HS-27A (cell line): ENCODE results near the gene HNRNPDL.
"Not testable (repeated sequence)": the region's sequence is repeated elsewhere in the genome, so short reads cannot be mapped to it uniquely, and the experiment has no call there.

Experiments used
- DNase-seq: peaks from one replicate; pipeline ENCODE4 v3.0.0-alpha.2; 2012; ENCODE audit warnings: low read depth, missing footprints

The HNRNPDL gene

DNA sequence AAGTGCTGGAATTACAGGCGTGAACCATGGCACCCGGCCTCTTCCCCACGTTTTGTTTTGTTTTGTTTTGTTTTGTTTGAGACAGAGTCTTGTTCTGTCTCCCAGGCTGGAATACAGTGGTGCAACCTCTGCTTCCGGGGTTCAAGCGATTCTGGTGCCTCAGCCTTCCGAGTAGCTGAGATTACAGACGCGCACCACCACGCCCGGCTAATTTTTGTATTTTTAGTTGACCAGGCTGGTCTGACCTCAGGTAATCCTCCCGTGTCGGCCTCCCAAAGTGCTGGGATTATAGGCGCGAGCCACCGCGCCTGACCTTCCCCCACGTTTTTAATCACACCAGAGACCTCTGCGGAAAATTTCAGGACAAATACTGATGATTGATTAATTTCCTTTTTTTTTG, 2.3 kb upstream of the HNRNPDL start:
- no peak for DNase-seq

DNA sequence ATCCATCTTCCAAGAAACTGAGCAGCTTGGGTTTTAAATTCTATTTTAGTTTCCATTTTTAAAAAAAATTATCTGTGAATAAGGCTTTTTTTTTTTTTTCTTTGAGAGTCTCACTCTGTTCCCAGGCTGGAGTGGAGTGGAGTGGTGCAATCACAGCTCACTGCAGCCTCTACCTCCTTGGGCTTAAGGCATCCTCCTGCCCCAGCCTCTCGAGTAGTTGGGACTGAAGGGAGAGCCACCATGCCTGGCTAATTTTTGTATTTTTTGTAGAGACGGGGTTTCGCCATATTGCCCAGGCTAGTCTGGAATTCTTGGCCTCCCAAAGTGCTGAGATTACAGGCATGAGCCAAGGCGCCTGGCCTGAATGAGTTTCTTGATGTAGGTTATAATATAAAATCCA, 1.6 kb upstream of the HNRNPDL start:
- no peak for DNase-seq

DNA sequence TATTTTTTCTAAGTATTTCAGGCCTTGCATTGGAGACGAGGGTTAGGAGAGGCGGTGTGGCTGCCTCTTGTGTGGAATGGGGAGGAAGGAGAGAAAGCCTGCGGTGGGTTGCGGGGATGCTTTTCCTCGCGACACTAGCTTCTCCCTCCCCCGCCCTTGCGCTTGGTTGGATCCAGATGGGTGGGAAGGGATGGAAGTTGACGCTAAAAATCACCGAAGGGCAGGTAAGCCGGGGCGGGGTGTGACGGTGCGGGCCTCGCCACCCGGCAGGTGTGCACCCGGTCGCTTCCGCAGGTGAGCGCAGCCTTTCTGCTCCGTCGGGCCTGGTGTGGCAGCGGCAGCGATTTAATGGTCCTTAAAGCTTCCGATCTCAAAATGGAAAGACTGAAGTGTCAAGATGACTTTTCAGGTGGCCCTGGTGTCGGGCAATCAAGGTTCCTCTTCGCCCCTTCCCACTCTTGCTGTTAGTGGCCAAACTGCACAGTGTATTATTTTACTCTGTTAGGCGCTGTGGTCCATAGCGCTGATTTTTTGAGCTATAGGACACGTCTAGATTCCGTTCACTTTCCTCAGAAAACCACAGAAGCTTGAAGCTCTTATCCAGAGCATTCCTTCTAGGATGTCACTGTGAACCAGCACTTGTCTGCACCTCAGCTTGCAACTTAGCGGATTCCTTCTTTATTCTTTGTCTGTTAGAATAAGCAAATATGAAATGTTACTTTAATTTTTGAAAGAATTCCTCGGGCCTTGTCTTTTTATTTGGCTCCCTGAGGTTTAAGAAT, 893 bp upstream of the HNRNPDL start:
- no peak for DNase-seq

DNA sequence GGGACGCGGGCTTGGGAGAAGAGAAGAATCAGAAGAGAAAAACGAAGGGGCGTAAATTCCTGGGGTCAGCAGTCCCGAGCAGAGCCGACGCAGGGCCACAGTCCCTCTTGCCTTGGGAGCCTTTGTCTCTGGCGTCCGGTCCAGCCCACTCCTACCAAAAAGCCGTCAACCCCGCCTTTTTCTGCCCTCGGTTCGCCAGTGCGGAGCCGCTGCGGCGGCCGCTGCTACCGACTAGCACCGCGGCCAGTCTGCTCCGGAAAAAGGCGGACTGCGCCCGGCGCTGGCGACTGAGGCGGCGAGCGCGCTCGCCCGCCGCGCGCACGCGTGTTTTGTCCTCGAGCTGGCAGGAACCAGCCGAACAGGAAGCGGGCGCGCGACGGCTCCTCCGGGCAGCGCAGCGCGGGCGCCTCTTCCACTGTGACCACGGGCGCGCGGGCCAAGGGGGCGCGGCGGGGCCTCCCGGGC, 502 bp downstream of the HNRNPDL start:
- DNase-seq: no peak

DNA sequence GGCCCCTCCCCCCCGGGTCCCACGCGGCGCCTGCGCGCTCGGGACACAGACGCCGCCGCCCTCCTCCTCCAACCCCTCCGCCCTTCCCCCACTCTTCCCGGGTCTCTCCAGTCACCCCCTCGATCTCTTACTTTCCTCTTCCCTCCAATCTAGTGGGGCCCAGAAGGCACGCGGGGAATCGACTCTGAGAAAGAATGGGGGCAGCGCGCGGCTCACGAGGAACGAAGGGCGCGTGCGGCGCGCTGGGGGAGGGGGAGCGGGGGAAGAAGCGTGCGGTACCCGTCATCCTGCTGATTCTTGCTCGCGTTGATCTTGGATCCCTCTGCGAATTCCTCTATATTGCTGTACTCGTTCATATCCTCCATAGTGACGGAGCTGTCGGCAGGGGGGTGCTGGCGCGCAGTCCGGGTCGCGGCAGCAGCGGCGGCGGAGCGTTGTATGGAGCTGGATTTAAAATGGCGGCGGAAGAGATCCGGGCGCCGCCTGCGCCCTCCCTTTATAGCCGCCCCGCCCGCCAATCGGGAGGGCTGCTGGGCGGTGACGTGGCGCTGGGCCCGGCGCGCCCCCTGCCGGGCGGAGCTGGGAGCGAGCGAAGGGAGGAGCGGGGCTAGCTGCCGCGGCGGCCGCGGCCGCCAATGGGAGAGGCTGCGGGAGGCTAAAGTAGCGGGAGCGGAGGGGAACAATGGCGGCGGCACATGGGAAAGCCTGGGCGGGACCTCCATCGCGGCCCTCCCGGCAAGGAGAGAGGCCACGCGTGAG, 1.1 kb downstream of the HNRNPDL start:
- peak; percentile 66 for DNase-seq

DNA sequence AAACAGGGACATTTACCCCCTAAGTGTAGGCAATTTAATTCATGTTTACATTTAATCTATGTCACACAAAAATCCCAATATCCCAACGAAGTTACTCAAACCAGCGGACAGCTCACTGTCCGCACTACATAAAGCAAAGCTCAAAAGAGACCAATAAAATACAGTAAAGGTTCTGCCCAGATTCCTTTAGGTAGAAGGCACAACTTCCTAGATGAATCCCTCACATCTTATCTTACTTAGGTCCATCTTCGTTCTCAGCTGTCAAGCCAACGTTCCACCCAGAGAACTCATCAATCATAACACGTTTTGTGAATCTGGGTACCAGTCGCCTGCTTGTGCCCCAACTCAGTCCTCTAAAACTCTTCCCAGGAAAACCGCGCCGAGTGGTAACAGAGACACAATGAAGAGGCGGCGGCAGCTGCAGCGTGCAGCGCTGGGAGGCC, 1.7 kb downstream of the HNRNPDL start:
- no peak for DNase-seq

DNA sequence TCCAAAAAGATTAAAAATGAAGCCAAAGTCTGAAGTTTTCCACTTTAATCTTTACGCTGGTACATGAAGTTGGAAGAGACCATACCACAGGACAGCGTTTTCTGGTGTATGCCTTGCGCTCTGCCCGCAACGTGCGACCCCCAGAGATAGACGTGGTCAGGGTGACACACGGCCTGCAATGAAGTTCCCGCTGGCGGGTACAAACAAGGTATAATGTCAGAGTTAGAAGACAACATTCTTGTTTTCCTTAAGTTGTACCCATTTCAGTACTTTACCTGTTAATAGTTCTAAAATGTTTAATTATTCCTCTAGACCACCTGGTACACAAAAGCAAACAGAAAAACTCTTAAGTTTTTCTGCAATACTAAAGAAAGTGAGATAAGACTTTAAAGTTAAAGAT, 4.8 kb downstream of the HNRNPDL start:
- DNase-seq: no peak

DNA sequence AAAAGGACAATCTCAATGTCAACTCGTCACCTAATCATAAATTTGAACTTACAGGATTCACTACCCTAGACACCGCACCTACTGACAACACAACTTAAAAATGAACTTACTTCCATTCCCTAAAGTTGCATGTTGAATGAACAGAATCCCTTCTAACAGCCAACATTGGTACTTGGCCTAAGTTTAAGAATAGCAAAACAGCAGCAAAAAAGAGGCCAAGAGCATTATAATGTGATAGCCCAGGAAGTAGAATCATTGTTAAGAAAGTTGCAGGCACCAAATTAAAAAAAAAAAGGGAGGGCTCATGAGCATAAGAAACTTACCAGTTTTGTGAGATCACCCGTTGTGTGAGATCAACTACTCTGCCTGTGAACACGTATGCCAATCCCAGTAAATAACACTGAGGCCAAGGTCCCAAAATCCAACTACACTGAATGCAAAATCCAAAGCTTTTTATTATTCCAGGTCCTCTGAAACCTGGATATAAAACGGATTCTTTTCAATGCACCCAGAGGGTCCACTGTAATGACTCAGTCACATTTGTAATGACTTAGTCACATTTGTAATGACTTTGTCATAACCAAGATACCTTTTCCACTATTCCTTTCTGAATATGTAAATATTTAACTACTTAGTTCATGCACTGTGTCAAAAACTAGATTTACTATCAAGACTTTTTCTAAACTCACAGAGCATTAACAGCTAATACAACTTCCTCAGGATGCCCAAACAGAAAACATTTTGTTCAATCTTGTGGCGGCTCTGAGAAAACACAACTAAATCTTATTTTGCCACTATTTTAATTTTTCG, 6.8 kb downstream of the HNRNPDL start:
- DNase-seq: peak; percentile 43

DNA sequence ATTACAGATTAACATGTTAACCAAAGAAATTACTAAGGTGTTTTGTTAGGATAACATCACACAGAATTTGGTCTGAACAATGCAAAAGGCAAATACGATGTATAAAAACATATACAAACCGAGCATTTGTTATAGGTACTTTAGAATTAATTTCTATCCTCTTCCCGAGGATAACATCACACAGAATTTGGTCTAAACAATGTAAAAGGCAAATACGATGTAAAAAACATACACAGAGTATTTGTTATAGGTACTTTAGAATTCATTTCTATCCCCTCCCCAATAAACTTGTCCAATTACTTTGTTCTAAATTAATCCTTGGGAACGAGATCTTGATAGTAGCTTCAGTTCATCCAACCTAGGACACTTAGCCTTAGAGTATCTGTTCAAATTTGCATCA, 7.6 kb downstream of the HNRNPDL start:
- DNase-seq: no peak

DNA sequence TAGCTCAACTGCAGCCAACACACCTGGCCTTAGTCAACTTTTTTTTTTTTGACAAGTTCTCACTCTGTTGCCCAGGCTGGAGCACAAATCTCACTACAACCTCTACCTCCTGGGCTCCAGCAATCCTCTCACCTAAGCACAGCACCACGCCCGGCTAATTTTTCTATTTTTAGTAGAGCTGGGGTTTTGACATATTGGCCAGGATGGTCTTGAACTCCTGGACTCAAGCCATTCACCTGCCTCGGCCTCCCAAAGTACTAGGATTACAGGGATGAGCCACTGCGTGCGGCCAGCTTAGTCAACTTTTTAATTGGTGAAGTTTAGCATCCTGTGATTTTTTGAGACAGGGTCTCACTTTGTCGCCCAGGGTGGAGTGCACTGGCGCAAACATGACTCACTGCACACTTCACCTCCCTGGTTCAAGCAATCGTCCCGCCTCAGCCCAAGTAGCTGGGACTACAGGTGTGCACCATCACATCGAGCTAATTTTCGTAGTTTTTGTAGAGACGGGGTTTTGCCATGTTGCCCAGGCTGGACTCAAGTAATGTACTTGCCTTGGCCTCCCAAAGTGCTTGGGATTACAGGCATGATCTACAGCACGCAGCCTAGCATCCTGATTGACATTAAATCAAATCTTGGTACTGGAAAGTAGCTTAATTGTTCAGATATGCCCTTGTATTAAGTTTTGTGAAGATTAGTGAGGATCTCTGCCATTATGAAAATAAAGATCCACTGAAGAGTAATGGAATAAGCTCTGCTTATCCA, 8.3 kb downstream of the HNRNPDL start:
- no peak for DNase-seq

DNA sequence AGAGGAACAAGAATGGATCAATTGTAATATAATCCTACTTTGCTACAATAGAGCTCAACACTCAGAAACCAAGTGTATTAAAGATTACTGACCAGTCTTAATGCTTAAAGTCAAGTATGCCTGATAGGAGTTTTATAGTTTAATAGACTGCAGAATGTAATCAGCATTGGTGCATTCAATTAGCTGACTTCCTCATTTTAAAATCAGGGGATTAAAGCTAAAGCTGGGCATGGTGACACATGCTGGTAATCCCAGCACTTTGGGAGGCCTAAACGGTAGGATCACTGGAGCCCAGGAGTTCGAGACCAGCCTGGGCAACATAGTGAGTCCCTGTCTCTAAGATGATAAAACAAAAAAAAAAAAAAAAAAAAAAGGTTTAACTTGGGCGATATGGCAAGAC, 10.8 kb downstream of the HNRNPDL start:
- no peak for DNase-seq

DNA sequence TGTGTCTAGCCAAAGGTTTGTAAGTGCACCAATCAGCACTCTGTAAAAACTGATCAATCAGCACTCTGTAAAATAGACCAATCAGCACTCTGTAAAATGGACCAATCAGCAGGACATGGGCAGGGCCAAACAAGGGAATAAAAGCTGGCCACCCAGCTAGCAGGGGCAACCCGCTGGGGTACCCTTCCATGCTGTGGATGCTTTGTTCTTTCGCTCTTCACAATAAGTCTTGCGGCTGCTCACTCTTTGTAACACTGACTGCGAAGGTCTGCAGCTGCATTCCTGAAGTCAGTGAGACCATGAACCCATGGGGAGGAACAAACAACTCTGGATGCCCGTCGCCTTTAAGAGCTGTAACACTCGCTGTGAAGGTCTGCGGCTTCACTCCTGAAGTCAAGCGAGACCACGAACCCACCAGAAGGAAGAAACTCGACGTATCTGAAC, 14.3 kb downstream of the HNRNPDL start:
- DNase-seq: no peak

DNA sequence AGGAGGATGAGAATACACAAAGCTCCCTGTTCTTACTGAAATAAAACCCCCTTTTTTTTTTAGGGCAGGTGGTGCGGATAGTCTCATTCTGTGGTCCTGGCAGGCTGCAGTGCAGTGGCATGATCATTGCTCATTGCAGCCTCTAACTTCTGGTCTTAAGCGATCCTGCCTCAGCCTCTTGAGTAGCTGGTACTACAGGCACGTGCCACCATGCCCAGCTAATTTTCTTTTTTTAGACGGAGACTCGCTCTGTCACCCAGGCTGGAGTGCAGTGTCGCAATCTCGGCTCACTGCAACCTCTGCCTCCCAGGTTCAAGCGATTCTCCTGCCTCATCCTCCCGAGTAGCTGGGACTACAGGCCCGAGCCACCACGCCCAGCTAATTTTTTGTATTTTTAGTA, 15.2 kb downstream of the HNRNPDL start:
- not testable (repeated sequence) for DNase-seq

DNA sequence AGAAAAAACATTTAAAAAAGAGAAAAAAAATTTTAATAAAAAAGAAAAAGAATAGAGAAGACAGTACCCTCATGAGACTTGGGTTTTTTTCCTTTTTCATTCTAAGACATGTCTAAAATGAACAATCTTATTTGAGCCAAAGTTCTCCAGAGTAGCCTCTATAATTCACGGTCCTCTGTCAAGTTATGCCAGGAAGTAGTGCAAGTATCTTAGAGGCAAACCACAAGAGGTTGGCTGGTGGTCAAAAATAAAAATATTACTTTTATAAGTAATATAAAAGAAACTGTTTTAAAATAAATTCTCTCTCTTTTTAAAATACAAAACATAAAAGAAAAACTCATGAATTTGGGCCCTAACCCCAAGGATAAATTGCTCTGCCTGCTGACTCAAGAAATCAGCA, 26.5 kb downstream of the HNRNPDL start:
- no peak for DNase-seq

DNA sequence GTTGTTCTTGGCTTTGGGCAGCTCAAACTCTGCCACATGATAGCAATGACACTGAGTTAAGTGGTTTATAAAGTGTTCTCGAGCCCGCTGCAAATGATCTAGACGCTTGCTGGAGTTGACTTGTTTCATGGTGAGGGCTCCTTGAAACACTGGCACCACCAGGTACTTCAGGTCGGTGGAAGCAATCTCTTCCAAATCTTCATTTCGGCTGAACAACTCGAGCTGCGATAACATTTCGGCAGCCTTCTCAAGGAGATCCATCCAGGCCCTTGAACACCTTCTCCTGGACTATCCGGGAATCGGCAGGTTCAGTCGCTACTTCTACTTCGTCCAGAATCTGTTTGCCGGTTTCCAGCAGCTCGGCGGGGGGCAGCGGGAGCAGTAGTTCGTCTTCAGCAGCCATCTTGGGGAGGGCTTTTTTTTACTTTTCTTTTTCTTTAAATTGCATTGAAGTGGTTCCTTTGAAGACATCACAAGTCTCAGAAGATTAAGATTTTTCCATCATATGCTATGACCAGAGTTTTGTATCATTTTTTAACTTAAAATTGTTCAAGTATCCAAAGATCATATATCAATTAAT, 28.0 kb downstream of the HNRNPDL start:
- DNase-seq: no peak

DNA sequence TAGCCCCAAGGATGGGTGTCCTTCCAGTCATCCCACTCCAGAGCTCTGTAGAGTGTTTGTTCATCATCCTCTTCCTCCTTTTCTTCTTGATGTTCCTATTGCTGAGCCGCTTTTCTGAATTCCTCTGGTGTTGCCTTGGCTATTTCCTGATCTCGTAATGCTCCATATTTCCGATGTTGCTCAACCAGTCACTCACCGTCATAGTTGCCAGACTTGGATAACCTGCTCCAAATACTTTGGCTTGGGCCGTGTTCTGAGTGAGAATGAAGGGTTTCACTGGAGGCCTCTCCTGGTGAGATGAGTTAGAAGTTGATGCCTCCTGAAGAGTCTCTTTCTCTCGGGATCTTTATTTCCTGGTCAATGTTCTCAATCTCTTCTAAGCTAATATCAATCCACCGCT, 28.7 kb downstream of the HNRNPDL start:
- DNase-seq: no peak

DNA sequence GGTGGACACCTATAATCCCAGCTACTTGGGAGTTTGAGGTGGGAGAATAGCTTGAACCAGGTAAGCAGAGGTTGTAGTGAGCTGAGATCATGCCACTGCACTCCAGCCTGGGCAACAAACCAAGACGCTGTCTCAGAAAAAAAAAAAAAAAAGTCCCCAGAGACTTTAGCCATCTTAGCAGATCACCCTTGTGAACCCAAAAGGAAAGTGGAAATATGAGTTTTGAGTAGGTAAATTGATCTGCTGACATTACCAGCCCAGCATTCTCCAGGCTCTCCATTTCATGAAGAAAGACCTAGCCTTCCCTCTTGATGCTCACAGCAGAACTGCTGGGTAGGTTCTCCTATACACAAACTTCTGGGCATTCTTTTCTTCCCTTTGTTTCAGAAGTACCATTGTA, 32.0 kb downstream of the HNRNPDL start:
- DNase-seq: no peak

DNA sequence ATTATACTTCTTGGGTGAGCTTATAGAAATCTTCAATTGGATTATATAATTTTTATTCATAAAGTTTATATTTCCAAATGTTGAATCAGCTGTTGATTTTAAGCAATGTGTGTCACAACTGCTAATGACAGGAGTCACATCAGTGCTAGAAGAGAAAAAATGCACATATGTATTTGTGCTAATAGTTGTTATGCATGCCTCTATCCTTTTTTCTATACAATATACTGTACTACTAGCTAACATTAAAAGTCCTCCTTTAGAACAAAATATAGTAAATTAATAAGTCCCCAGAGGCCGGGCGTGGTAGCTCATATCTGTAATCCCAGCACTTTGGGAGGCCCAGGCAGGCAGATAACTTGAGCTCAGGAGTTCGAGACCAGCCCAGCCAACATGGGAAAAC, 32.7 kb downstream of the HNRNPDL start:
- no peak for DNase-seq

DNA sequence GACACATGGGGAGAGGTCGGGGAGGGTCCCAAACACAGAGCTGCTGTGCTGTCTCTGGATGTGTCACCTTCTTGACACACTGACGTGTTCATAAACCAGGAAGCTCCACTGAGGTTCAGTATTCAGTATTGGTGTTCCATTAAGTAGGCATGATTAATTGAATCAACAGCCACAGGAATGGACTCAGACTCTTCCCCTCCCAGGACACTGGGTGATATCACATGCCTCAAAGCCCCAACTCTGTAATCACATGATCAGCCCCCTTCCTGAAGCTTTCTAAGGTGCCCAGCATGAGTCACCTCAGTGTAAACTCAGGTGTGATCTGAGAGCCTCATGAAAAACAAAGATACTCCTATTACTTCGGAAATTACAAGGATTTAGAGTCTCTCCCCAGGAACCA, 35.4 kb downstream of the HNRNPDL start:
- no peak for DNase-seq

DNA sequence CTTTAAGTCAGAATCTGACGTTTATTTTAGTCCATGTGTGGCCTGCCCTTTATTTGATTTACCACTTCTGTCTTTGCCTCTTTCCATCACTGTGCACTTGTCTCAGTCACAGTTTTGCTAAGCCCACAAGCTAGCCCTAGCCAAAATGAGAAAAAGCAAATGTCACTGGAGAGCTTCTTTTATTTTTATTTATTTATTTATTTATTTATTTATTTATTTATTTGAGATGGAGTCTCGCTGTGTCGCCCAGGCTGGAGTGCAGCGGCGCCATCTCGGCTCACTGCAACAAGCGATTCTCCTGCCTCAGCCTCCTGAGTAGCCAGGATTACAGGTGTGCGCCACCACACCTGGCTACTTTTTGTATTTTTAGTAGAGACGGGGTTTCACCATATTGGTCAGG, 40.2 kb downstream of the HNRNPDL start:
- DNase-seq: not testable (repeated sequence)

DNA sequence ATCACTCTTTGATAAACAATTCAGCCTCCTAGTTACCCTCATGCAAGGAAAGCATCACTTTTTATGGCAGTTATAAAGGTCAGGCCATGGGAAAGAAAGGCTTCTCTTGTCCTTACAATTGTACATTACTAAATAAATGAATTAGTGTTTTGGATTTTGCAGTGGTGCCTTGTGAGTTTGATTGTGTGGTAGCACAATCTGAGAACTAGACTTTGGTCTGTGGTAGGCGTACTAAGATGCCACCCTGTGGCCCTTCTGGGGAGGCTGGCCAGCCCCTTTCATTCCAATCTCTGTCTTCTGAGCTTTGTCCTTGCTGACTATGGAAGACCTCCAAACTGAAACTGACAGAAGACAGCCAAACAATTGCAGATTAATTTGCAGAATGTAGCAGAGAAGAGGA, 41.9 kb downstream of the HNRNPDL start:
- no peak for DNase-seq
